Stromal cell of bone marrow (primary cell): Measurements from ENCODE around the gene PLEKHM3.
"Not testable (repeated sequence)": the region's sequence is repeated elsewhere in the genome, so short reads cannot be mapped to it uniquely, and the experiment has no call there.

Experiments
- DNase-seq: peaks from one replicate; pipeline ENCODE4 v3.0.0-alpha.2; 2012; ENCODE audit warnings: low read depth

The PLEKHM3 gene

DNA sequence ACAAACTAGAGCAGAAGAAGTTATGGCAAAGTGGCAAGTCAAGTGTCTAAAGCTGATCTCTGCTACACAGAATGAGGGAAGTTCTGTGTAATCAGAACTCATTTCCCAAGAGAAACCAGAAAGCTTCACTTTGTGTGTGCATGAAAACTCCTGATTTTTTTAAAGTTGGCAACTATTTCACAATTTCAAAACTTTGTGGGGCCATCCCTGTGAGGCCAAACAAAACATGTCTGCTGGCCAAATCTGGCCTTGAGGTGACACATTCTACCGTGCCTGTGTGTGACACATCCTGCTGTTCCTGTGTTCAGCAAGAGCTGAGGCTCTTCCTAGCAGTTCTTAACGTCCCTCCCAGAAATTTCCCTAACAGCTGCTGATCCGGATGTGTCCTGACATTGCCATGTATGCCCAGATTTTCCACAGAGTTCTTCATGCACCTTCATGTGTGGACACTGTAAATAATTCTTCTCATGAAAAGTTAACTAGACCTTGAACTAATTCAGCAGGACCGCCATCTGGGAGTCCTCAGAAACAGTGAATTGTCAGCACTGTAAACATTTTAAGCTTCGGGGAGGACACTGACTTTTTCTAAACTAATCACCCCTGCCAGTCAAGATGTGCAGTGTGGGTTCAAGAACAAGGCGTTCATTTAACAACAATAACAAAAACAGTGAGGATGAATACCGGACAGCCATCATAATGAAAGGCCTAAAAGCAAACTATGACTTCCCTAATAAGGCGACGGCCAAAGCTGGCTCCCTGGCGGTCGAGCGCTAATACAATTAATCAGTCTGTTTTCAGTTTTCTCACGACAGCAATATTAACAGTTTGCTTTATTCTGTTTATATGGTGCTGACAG, 99.0 kb downstream of the PLEKHM3 start:
- peak; percentile 91 for DNase-seq

DNA sequence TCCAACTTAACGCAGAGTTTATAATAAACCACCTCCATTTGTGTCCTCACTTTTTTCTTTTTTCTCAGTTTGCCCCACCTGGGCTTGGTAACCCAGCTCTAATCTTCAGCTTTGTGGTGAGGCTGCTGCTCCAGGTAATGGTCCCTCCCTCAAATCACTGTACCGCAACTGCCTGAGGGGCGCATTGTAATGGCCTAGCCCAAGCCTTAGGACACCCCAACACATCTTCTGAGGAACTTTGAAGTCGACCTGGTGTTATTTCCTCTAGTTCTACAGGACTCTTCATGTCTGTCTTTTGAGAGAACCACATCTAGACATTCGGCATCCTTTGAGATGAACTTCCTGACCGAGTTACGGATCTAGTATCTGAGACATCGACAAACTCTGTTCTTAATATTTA, 99.7 kb downstream of the PLEKHM3 start:
- DNase-seq = no peak

DNA sequence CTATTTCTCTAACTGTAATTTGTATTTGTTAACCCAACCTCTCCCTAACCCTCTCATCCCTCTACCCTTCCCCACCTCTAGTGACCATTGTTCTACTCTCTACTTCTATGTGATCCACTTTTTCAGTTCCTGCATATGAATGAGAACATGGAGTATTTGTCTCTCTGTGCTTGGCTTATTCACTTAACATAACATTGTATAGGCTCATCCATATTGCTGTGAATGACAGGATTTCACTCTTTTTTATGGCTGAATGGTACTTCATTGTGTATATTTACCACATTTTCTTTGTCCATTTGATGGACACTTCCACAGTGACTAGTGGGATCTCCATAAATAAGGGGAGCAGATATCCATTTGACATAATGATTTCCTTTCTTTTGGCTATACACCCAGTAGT, 103.7 kb downstream of the PLEKHM3 start:
- DNase-seq = no peak

DNA sequence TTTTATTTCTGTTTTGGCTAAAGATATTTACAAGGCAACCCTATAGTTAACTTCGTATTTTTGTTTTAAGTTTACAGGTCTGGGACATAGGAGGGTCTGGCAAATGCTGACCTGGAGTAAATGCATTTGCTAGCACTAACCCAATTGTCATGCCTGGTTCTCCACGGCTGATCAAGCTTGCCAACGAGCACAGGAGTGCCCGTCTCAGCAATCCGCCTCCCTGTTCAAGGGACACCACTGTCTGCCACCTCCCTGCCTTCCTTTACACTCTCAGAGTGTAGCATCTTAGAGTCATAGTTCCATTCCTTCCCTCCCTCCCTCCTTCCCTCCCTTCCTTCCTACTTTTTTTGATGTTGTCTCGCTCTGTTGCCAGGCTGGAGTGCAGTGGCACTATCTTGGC, 104.6 kb downstream of the PLEKHM3 start:
- DNase-seq = no peak

DNA sequence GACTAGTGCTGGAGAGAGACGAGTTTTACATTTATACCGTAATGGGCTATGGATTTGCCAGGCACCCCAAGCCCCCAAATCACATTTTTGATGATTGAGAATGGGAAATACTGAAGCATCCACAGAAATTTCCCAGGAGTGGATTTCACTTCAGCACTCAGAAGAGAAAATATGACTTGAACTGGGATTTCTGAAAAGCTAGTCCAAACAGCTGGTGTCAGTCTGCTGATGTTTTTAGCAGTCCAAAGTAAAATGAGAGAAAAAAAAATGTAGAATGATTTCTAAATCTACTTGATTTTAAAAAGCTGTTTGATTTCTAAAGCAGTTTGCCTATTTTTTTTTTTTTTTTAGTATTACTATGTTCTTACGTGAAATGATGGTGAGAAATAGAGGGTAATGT, 105.0 kb downstream of the PLEKHM3 start:
- DNase-seq = no peak

DNA sequence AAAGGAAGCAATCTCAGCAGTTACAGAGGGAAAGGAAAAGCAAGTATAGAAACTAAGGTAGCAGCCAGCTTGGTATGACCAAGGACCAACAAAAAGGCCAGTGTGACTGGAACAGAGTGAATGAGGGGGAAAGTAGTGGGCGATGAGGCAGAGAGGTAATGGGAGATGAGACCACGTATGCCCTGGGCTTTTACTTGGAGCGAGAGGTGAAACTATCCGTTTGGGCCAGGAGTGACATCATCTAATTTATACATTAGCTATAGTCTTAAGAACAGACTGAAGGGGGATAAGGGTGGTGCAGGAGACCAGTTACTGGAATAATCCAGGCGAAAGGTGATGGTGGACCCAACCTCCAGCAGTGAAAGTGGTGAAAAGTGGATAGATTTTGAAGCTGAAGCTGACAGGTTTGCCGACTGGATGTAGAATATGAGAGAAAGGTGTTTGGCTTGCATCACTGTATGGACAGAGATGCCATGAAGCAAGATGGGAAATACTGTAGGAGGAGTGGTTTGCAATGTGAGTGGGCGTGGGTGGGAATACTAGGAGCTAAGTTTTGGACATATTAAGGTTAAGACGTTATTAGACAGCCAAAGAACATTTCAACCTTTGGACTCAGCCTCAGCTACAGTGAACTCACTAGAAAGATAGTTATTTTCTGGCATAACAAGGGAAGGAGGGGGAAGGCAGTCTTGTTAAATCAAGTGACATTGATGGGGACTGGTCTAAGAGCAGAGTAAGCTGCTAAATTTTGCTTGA, 106.0 kb downstream of the PLEKHM3 start:
- DNase-seq = no peak

DNA sequence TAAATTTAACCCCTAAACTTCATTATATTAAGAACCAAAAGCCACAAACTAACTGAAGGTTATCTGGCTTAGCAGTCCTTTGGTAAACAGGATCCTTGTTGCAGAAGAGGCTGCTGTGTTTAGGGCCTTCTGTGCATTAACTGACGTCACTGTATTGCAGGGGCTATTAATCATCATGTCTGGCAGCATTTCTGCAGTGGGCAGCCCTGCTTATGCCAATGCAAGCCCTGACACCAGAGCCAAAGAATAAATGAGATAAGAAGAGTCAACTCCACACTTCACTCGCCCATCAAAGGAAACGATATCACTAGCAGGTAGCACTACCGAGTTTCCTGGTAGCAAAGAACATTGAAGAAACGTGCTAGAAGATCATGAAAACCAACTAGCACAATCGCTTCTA, 110.6 kb downstream of the PLEKHM3 start:
- no peak for DNase-seq

DNA sequence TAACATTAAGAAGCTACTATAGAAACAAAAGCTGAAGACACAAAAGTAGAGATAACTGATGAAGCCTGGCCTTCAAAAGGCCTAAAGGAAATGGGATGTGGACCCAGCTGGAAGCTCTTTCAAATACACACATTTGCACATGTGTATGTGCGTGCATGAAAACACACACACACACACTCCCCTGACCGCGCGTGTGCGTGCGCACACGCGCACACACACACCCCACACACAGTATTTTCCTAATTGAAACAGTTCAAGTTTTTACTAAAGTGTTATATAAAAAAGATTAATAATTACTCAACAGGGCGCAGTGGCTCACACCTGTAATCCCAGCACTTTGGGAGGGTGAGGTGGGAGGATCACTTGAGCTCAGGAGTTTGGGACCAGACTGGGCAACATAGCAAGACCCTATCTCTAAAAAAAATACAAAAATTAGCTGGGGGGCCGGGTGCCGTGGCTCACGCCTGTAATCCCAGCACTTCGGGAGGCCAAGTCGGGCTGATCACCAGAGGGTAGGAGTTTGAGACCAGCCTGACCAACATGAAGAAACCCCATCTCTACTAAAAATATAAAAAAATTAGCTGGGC, 111.5 kb downstream of the PLEKHM3 start:
- no peak for DNase-seq

DNA sequence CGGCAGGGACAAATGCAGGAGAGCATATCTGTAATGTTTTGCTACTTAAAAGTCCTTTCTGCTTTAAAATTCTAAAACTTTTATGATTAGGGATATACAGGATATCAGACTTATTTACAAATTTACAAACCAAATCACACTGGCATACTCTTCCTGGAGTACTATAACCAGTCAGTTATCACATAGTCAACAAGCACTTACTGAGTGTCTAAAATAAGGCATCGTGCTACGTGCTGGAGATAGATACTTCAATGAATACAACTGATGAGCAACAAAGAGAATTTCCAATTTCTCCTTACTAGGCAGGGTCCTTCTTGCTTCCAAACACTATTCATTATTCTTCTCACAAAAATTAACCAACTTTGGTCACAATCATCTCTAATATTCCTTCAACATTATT, 113.5 kb downstream of the PLEKHM3 start:
- DNase-seq = no peak

DNA sequence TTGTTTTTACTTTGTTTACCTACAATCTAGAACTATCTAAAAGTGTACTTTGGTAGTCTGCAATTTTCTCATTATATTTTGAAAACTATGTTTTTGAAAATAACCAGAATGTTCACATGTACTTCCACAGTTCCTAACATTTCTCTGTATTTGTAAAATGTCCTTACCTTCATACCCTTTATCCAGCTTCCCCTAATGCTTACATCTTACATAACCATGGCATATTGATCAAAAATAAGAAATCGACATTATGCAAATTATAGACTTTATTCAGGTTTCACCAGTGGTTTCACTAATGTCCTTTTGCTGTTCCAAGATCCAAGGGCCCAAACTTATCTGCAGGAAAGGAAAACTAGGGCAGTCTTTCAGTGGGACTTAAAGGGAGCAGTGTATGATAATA, 114.1 kb downstream of the PLEKHM3 start:
- DNase-seq = no peak

DNA sequence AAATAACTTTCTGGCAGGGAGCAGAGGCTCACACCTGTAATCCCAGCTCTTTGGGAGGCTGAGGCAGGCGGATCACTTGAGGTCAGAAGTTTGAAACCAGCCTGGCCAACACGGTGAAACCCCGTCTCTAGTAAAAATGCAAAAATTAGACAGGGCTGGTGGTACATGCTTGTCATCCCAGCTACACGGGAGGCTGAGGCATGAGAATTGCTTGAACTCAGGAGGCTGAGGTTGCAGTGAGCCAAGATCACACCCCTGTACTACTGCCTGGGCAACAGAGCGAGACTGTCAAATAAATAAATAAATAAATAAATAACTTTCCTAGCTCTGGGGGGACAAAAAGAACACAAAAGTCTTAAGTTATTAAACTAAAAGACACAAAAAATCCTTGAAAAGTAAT, 118.8 kb downstream of the PLEKHM3 start:
- DNase-seq = not testable (repeated sequence)

DNA sequence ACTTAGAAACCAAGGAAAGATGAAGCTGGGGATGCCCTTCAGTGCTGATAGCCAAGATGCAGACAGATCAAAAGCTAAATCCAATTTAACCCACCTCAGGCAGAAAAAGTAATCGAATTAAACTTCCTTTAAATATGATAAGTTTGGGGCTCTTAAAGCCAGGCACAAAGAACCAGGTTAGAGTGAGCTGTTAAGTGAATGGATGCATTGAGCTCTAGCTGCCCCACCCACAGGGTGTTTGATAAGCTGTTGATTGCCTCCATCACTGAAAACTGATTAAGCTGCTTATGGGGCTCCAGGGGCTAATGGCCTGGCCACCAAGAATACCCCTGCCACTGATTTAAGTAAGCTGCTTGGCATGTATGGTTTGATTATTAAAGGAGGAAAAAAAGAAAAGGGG, 119.8 kb downstream of the PLEKHM3 start:
- DNase-seq = no peak

DNA sequence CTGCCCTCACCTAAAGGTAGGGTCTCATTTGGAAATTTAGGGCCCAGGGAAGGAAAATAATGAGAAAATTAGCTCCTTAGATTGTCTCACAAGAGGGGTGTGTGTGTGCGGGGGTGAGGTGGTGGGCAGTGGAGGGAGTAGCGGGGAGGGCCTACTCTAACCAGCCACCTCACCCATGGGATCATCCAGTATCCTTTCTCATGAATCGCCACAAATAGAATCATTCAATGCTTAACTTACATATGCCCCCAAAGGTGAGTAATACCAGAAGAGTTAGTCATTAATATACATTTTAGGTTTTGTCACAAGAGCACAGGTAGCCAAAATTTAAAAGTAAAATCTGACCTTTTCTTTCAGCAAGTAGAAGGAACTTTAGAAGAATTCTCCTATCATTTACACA, 122.1 kb downstream of the PLEKHM3 start:
- DNase-seq = no peak

DNA sequence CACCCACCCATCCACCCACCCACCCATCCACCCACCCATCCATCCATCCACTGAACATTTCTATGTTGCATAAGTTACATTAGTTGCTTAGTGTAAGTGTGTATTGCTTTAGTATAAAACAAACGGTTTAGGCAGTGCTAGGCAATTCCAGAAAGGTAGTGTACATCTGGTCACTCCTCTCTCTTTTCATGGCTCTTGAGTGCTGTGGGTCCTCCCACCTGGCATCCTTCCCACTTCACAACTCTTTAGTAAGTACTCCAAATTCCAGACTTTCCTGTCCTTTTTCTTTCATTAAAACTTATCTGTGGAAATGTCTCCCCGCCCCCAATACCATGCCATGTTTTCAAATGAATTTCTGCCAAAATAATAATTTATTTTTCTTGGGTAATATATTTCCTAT, 122.5 kb downstream of the PLEKHM3 start:
- DNase-seq = no peak

DNA sequence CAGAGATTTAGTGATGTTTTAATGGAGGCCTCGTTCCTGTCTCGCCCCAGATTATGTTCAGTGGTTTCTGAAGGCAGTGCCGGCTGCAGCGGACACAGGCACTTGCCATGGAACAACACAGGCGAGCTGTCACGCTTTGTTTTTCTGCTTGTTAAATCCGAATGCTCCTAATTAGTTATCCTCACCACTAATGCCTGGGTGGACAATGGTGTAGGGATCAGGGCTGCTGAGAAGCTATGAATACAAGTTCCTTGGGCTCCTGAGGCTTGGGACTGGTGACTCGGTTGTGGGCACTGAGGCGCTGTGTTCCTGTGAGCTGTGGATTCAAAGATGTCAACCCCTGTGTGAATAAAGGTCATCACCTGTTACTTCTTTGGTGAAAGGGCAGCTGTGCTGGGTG, 123.5 kb downstream of the PLEKHM3 start:
- DNase-seq = no peak

DNA sequence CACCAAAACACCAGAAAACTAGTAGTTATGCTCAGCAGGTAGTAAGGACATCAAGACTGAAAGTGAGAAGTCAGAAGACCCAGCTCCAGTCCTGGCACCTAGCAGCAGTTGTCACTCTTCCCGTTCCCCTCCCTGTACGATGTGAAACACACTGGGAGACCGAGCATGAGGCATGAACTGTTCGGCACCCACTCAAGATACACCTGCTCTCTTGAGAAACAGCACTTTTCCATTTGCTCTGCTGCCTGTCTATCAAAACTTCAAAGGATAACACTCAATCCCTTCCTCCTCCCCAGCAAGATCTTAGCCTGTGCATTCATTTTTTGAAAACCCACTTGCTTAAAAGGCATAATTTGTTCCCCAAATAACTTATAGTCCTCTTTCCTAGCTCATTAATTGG, 123.9 kb downstream of the PLEKHM3 start:
- no peak for DNase-seq

DNA sequence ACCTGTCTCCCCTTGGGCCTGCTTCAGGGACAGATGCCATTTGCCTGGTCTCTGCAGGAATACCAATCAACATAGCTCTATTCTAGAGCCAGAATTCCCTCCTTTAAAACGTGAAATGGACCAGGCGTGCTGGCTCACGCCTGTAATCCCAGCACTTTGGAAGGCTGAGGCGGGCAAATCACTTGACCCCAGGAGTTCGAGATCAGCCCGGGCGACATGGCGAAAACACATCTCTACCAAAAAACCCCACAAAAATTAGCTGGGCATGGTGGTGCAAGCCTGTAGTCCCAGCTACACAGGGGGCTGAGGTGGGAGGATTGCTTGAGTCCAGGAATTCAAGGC, 127.0 kb downstream of the PLEKHM3 start:
- no peak for DNase-seq

DNA sequence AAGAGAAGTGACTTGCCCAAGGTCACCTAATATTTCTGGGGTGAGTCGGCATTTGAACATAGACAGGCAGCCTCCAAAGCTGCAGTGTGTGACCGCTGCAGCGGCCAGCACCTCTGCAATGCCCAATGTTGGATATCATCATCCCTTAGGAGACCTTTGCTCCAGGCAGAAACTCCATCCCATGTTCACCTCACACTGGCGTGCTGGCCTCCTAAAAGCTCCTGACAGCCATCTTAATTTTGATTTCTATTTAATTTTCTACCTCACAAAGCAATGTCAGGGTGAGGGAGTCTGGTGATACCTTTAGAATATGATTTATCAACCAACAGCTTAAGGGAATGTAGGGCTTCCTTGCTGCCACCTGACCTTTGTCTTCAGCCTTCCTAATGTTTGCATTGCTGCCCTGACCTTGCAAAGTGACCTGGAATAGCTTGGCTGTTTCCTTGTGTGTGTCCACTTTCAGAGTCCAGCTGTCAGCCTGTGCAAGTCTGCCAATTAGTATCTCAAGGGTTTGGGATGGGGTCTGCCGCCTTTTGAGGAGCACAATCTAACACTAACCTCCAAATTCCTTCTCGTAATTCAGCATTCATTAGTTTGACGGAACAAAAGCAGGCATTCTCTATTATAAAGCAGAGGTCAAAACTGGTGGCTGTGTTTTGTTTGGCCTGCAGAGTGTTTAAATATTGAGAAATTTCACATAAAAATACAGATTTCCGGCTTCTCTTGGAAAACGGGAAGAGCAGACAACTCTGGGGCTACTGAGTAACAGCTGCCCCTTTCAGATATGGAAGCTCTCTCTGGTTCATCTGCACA, 127.6 kb downstream of the PLEKHM3 start:
- no peak for DNase-seq

DNA sequence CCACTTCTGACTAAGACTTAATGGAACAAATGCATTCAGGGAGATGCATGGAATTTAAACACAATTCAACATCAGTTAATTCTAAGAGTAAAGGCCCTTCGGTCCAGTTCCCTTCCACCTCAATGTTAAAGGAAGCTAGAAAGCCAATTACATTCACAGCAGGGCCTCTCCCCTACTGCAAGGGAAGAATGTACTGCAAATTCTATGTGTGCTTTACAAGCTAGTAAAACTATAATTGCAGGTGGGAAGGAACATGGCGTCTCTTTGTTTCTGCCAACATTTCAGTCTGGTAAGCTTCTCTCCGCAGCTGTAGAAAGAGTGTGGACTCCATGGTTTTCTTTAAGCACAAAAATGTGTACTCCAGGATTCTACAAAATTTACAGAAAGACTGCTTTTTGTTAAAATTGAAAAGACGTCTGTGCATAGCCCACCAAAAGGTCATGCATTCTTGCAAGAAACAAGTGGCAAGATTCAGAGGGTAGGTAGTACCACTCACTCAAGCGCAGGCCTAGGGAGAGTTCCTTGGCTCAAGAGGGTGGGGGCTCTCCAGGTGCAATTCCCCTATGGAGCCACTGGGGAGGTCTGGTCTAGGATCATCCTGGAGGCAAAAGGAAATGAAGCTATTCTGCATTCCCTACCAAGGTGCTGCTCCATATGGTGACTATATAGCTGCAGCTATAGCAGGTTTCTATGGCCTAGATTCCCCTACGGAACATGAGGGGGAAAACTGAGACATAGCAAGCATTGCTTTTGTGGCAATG, 128.6 kb downstream of the PLEKHM3 start:
- DNase-seq = no peak

DNA sequence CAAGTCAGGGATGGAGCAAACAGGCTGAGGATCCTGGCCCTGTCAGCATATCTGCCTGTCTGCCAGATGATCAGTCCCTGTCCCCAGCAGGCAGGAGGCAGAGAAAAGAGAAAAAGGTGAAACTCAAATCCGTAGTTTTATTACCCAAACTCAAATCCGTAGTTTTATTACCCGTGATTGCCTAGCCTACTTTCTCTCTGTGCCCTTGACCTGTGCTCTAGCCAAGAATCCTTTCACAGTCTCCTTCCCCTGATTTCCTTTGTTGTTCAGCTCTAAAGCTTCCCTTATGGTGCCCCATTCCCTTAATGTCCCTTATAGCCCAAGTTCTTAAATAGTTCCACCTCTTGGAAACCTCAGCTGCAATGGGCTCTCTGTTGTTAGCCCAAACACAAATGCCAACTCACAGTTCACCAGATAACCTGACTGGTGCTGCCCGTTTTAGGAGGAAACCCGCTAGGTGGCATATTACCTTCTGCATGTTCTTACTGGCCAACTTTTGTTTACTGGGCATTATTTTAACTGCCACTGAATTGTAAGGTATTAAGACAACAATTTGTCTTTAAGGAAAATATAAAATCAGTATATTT, 130.0 kb downstream of the PLEKHM3 start:
- no peak for DNase-seq

DNA sequence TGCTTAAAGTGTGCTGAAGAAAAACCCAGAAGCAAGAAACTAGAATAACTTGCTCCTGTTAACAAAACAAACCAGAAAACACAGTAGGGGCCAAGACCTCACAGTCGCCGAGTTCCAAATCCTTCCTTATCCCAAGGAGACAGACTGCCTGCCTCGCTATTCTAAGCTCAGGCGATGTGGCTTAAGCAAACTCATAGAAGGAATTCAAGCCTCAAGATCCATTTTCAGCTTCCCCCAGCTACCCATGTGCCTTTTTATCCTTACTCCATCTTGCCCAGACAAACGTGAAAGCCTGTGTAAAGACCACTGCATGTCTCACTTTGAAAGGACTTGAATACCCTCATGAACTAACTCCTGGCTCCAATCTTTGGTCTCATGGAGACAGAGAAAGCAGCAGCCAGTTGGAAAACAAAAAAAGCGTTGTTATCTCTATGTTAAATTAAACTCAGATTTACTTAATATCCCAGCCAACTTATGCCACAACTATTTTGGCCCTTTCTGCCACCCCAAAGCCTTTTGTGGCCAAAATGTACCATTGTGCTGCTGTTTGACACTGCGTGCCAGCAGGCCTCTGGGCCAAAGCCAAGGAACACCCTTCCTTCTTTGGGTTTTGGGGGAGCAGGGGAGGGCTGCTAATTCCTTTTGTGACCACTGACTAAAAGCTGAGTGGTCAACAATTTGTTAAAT, 132.5 kb downstream of the PLEKHM3 start:
- DNase-seq = peak; percentile 28
